Stimulated activated CD8-positive, alpha-beta memory T cell treated with anti-CD3 and anti-CD28 coated beads, Interleukin-2, amount 100 ng/mL, for 48 hours (primary cell): ENCODE measurements around the gene RASD2.

Source experiments
- DNase-seq, 2 donors: peaks; one replicate each; pipeline ENCODE4 v3.0.0-alpha.2; 2020; ENCODE audit warnings: low read depth in 2 of 2

The RASD2 gene

GRCh38 chr22:35582861-35583670, 42.4 kb downstream of the RASD2 start:
- peak in 1 of 2 donors; percentile 20 for DNase-seq

DNA sequence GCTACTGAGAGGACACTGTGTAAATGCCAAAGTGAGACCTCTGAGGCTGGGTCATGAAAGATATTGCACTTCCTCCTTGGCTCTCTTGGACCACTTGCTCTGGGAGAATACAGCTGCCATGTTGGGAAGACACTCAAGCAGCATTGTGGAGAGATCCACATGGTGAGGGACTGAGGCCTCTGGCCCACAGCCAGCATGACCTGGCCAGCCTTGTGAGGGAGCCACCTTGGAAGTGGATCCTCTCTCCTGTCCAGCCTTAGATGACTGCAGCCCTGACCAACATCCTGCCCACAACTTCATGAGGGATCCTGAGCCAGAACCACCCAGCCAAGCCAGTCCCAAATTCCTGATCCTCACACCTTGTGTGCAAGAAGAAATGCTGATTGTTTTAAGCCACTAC, 46.1 kb downstream of the RASD2 start:
- no peak for DNase-seq

DNA sequence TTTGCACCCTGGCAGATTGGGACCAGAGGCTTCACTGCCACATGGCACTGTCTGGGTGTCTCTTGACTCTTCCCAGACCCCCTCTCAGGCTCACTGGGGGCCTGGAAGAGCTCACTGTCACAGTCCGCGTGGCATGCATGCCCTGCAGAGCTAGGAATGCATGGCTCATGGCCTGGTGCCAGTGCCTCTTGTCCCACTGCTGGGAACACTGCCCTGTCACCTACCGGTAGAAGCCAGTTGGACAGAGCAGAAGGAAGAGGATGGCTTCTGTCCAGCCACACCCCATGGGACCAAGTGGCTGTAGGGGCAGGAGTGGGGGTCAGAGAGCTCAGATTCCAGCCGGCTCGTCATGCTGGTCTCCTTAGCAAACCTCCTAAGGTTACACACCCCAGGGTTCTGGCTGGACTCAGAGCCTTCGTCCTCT, 46.8 kb downstream of the RASD2 start:
- no peak for DNase-seq

DNA sequence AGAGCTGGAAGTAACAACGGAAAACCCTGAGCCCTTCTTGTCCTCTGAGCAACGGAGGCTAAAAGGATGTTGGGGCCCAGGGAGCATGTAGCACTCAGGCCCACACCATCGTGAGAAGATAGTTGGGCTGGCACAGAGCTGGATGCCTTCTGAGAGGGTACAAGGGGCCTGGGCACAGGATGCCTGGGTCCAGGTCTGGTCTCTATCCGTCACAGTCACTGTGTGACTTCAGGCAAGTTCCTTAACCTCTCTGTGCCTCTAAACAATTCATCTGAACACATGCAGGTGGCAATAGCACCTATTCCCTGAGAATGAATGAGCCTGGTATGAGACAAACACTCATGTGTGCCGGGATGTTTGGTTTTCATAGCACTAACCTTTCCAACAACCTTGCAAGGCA, 47.3 kb downstream of the RASD2 start:
- DNase-seq = no peak

DNA sequence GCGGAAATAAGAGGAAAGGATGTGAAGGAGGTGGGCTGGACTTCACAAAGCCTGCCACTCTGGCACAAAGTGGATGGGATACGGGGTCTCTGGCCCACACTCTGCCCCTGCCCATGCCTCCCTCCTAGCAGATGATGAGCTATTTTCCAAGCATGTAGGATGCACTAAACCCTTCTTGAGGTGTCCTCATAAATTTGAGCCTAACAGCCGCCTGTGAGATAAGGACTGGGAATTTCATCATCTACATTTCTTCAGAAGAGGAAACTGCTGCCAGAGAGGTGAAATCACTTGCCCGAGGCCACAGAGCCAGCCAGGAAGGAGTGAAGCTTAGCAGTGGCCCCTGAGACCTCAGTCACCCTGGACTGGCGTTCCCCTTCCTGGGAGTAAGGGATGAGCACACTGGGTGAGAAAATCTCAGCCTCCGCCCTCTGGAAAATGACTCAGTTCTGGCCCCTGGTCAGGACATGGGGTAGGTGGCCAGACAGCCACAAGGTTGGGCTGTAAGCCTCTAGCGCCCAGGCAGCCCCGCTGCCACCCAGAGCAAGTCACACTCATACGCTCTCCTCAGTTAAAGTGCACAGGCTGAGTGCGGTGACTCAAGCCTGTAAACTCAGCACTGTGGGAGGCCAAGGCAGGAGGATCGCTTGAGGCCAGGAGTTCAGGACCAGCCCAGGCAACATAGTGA, 48.6 kb downstream of the RASD2 start:
- no peak for DNase-seq

- DNase-seq = no peak
Observed at GRCh38 chr22:35589756-35590093, 49.1 kb downstream of the RASD2 start.

GRCh38 chr22:35590634-35591295, 50.1 kb downstream of the RASD2 start:
- no peak for DNase-seq

GRCh38 chr22:35591714-35592417, 51.2 kb downstream of the RASD2 start:
- DNase-seq = no peak

DNA sequence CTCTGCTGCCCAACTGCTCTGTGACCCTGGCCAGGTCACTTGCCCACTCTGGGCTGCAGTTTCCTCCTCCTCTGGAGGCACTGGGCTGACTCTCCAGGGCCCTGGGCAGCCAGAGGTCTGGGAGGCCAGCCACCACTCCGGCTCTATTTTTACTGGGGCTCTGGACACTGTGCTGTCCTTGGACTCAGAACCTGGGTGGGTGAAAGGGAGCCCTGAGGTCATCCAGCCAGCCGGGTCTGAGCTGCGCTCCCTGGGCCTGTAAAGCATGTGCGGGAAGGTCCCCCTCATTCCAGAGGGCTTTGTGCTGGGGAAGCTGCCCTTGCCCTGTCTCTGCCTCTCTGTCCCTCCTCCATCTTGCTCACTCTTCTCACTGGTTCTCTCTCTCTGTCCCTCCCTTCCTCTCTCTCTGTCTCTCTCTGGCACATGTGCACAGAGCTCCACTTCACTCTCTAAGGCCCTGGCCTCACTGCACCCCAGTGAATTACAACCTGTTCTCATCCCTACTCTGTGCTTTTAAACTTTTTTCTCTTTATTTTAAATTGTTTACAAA, 51.9 kb downstream of the RASD2 start:
- DNase-seq = no peak

DNA sequence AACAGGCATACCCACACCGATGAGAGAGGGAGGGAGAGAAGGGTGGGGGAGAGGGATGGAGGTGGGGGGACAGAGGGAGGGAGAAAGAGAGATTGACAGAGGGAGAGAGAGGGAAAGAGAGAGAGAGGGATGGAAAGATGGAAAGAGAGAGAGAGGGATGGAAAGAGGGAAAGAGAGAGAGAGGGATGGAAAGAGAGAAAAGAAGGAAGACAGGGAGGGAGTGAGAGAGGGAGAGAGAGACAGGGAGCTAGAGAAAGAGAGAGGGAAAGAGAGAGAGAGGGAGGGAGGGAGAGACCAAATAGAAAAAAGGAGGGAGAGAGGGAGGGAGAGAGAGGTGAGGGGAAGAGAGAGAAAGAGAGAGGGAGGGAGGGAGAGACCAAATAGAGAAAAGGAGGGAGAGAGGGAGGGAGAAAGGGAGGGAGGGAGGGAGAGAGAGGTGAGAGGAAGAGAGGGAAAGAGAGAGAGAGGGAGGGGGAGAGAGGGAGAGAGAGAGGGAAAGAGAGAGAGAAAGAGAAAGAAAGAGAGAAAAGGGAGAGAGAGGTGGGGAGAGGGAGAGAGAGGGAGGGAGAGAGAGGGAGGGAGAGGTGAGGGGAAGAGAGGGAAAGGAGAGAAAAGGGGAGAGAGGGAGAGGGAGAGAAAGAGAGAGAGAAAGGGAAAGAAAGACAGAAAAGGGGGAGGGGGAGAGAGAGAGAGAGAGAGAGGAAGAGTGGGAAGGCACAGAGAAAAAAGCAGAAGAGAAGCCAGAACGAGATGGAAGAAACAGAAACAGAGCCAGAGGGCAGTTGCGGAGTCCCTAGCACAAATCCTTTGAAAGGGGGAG, 52.6 kb downstream of the RASD2 start:
- DNase-seq = no peak

DNA sequence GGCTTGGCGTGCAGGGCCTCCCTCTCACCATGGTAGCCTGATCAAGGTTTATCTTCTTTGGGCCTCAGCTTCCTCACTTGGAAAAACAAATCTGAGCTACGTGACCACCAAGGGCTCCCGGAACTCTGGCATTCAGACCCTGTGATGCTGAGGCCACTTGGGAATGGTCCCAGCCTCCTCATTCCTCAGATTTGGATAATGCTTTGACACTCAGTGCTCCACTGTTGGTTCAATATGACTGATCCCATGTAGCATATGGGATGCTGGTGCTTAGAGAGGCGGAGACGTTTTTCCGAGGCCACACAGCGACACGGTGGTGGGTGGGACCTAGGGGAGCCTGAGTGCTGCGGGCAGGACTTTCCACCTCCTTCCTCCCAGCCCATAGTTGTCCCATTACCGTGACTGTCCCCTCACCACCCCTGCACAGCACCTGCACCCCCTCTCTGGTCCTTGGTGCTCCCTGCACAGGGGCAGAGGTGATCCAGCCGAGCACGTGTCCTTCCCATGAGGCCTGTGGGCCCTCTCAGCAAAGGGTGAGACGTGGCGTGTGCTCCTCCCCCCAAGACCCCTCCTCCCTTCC, 53.4 kb downstream of the RASD2 start:
- DNase-seq = no peak

- DNase-seq = no peak
Observed at GRCh38 chr22:35594686-35595085, 54.1 kb downstream of the RASD2 start.

DNA sequence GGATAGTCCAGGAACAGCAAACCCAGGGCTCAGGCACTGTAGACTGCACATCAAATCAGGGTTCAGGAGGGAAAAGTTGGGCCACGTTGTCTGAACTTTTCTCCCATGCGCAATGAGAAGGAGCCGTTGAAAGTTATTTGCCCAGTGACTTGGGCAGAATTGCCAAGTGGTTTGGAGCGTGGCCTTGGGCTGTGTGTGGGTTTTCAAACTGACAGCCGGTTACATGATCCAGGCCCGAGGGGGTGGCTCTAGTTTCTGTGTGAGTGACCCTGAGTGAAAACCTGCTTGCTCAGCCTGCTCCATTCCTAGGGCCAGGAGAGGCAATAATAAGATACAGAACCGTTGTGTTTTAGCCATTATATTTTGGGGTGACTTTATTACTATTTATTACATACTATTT, 56.2 kb downstream of the RASD2 start:
- no peak for DNase-seq

GRCh38 chr22:35597692-35598395, 57.2 kb downstream of the RASD2 start:
- DNase-seq = no peak

- no peak for DNase-seq
Observed at GRCh38 chr22:35598396-35598710, 57.7 kb downstream of the RASD2 start.

- DNase-seq = no peak
Observed at GRCh38 chr22:35599364-35599763, 58.7 kb downstream of the RASD2 start.

DNA sequence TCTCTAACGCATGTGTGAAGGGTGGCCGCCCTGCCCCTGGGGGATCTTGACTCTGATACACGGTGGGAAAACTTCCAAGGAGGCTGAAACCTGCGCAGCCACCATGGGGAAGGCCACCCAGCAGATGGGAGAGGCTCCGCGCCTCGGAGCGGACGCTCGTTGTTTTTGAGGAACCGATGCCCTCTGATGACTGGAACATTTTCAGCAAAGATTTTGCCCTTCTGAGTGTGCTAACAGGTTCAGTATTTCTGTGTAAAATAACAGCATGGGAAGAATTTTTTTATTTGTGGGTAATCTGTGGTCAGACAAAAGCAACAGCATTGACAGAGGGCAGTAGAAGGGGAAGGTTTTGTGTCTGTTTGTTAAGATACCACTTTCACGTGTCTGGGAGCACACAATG, 59.8 kb downstream of the RASD2 start:
- no peak for DNase-seq

GRCh38 chr22:35601013-35601580, 60.5 kb downstream of the RASD2 start:
- DNase-seq = no peak

GRCh38 chr22:35601743-35602615, 61.3 kb downstream of the RASD2 start:
- DNase-seq = no peak
